SK-N-SH (cell line): ENCODE results near the gene SPG7. TPM values are rescaled to one million over a fixed set of nuclear protein-coding genes. Genes with fewer than 3 reads are reported as not detected.

Source experiments
- CTCF ChIA-PET: fragments of 300-600, 350-600 bp; formaldehyde crosslinking; extraction: SDS; loops from one replicate; lab custom pipeline; 2021; lab: Yijun Ruan, JAX
- POLR2A ChIA-PET: fragments of 350-600 bp; sonication (Branson Sonifier 250); formaldehyde crosslinking; extraction: SDS; loops from one replicate; lab custom pipeline; 2020; ENCODE audit warnings: antibody characterized with exemption, inconsistent platforms; lab: Yijun Ruan, JAX
- DNase-seq: peaks from one replicate; pipeline ENCODE4 v3.0.0; 2012
- H2AFZ ChIP-seq: fragments of 200-600 bp; sonication (generic); 2 replicates; pipeline ENCODE4 v1.8.1; 2016; ENCODE audit warnings: antibody characterized with exemption, mild to moderate bottlenecking, low read depth
- H3F3A ChIP-seq: fragments of 200-600 bp; sonication (generic); replicated peaks from 2 replicates; pipeline ENCODE3; 2016; ENCODE audit warnings: antibody characterized with exemption, mild to moderate bottlenecking; ENCODE audit not compliant: insufficient read depth
- H3K27ac ChIP-seq, 2 experiments: fragments of 200-500 bp in 1 of 2; fragments of 200-600 bp in 1 of 2; sonication (Bioruptor generic) in 1 of 2; sonication (generic), shearing (Covaris generic) in 1 of 2; 2 replicates each; pipeline versions ENCODE4 v1.5.1 to v1.6.1; 2014 to 2016; ENCODE audit warnings: low read depth in 2 of 2, inconsistent platforms in 1 of 2, low read length in 1 of 2, mild to moderate bottlenecking in 1 of 2, mixed read lengths in 1 of 2
- H3K27me3 ChIP-seq: fragments of 200-600 bp; sonication (generic), shearing (Covaris generic); 2 replicates; pipeline ENCODE4 v1.6.1; 2016; ENCODE audit warnings: mixed run types; ENCODE audit not compliant: insufficient read depth
- H3K36me3 ChIP-seq, 2 experiments: fragments of 200-500 bp in 1 of 2; fragments of 200-600 bp in 1 of 2; sonication (Bioruptor generic) in 1 of 2; sonication (generic) in 1 of 2; replicated peaks in 1 of 2; 2 replicates each; pipeline versions ENCODE3 to v1.5.1; 2014 to 2016; ENCODE audit warnings: low read length in 1 of 2, mild to moderate bottlenecking in 1 of 2; ENCODE audit not compliant: insufficient read depth in 2 of 2, control insufficient read depth in 1 of 2
- H3K4me1 ChIP-seq, 2 experiments: fragments of 200-500 bp in 1 of 2; fragments of 200-600 bp in 1 of 2; sonication (Bioruptor generic) in 1 of 2; sonication (generic), shearing (Covaris generic) in 1 of 2; 2 replicates each; pipeline versions ENCODE4 v1.5.1 to v1.6.1; 2014 to 2016; ENCODE audit warnings: low read depth in 1 of 2, low read length in 1 of 2, mixed run types in 1 of 2; ENCODE audit not compliant: insufficient read depth in 2 of 2, control insufficient read depth in 1 of 2
- H3K4me2 ChIP-seq: fragments of 200-600 bp; sonication (generic), shearing (Covaris generic); 2 replicates; pipeline ENCODE4 v1.6.1; 2017; ENCODE audit warnings: mixed run types
- H3K4me3 ChIP-seq, 2 experiments: fragments of 200-500 bp in 1 of 2; fragments of 200-600 bp in 1 of 2; sonication (Bioruptor generic) in 1 of 2; sonication (generic), shearing (Covaris generic) in 1 of 2; 2 replicates each; pipeline versions ENCODE4 v1.5.1 to v1.8.1; 2014 to 2016; ENCODE audit warnings: low read depth in 2 of 2, inconsistent platforms in 1 of 2, low read length in 1 of 2, mild to moderate bottlenecking in 1 of 2, mixed read lengths in 1 of 2, moderate library complexity in 1 of 2
- H3K79me2 ChIP-seq: fragments of 200-600 bp; sonication (generic); 2 replicates; pipeline ENCODE4 v1.8.1; 2017; ENCODE audit warnings: mild to moderate bottlenecking; ENCODE audit not compliant: insufficient read depth
- H3K9ac ChIP-seq: fragments of 200-600 bp; sonication (generic); 2 replicates; pipeline ENCODE4 v1.6.1; 2017; ENCODE audit warnings: mixed run types
- H3K9me2 ChIP-seq: fragments of 200-600 bp; sonication (generic); 2 replicates; pipeline ENCODE4 v1.6.1; 2017; ENCODE audit warnings: mixed run types
- H3K9me3 ChIP-seq: fragments of 200-600 bp; sonication (generic); 2 replicates; pipeline ENCODE4 v1.6.1; 2017; ENCODE audit warnings: mixed run types, mild to moderate bottlenecking, moderate library complexity
- H4K20me1 ChIP-seq: fragments of 200-600 bp; sonication (generic); 2 replicates; pipeline ENCODE4 v1.6.1; 2017; ENCODE audit warnings: mild to moderate bottlenecking, mixed run types; ENCODE audit not compliant: insufficient read depth
- FOXM1 ChIP-seq: IDR thresholded peaks from 2 replicates; pipeline ENCODE4 v1.4.0; 2012; ENCODE audit warnings: low read depth, mild to moderate bottlenecking
- MEF2A ChIP-seq: IDR thresholded peaks from 2 replicates; pipeline ENCODE4 v1.4.0; 2012; ENCODE audit warnings: low read depth, borderline replicate concordance
- NRF1 ChIP-seq: IDR thresholded peaks from 2 replicates; pipeline ENCODE4 v1.6.1; 2012; ENCODE audit warnings: low read depth, mild to moderate bottlenecking, low read length
- POLR2AphosphoS5 ChIP-seq: IDR thresholded peaks from 2 replicates; pipeline ENCODE4 v1.6.1; 2012; ENCODE audit warnings: low read depth, low read length
- RAD21 ChIP-seq: IDR thresholded peaks from 2 replicates; pipeline ENCODE4 v1.6.1; 2012; ENCODE audit warnings: mild to moderate bottlenecking, low read length
- RCOR1 ChIP-seq: fragments of 150-350 bp; IDR thresholded peaks from 2 replicates; pipeline ENCODE4 v1.6.1; 2017; ENCODE audit warnings: antibody characterized with exemption, low read length
- RFX5 ChIP-seq: IDR thresholded peaks from 2 replicates; pipeline ENCODE4 v1.6.1; 2012; ENCODE audit warnings: mild to moderate bottlenecking, improper control_type of control experiment, low read length
- RXRA ChIP-seq: IDR thresholded peaks from 2 replicates; pipeline ENCODE4 v1.4.0; 2012; ENCODE audit warnings: low read depth, mild to moderate bottlenecking, borderline replicate concordance
- SIN3A ChIP-seq: IDR thresholded peaks from 2 replicates; pipeline ENCODE4 v1.6.1; 2012; ENCODE audit warnings: low read depth, mild to moderate bottlenecking, low read length, moderate library complexity, borderline replicate concordance
- SMC3 ChIP-seq: IDR thresholded peaks from 2 replicates; pipeline ENCODE4 v1.6.1; 2012; ENCODE audit warnings: low read depth, low read length, improper control_type of control experiment
- USF2 ChIP-seq: fragments of 150-350 bp; IDR thresholded peaks from 2 replicates; pipeline ENCODE4 v1.6.1; 2017; ENCODE audit warnings: antibody characterized with exemption, low read length, low read depth, borderline replicate concordance
- WGBS: methylation state at CpG from one replicate; pipeline ENCODE4 v1.1.6; 2017; ENCODE audit warnings: low lambda C conversion rate; 5-methylcytosine and 5-hydroxymethylcytosine counted together
- polyA plus RNA-seq, 3 experiments: library from polyadenylated mRNA; depleted of rRNA; stranded (reverse); fragments of >200 nt; gene quantifications; 2 replicates each; pipeline ENCODE4 v1.2.3, GENCODE V29; 2012

SPG7 gene
- polyA plus RNA-seq, 1 of the 3 experiments (the other 2 are of a cell fraction), result 100 TPM

- DNase-seq, result no peak
These were observed 30.1 kb downstream of the SPG7 start for GRCh38 chr16:89538286-89538685.

GRCh38 chr16:89540557-89540956 is 32.4 kb downstream of the SPG7 start:
- 95% methylated on average over 13 of the region's 13 CpGs for WGBS
- Histone ChIP-seq H3K9me2 (no peaks in the 10 kb centered on the region), H3K79me2 (peaks cover under 1% of the 10 kb centered on the region), H3K9ac (no peak overlapping the region), H3K27me3 (no peaks in the 10 kb centered on the region), H3K36me3 (peaks cover 11 to 53% of the 10 kb centered on the region in 2 experiments), H3K4me2 (no peak overlapping the region), H4K20me1 (no peaks in the 10 kb centered on the region)
- TF ChIP-seq RXRA (no peak), MEF2A (no peak)
- TF ChIP-seq, all 33 proteins: peak for 0
- DNase-seq, result no peak
- H3K27ac ChIP-seq, result no peak overlapping the region
- no peaks in the 10 kb centered on the region for H3K4me1 ChIP-seq
- H3F3A ChIP-seq, result peaks cover 4% of the 10 kb centered on the region
- no peak overlapping the region for H3K4me3 ChIP-seq
- ChIA-PET CTCF (interaction anchor here (3.4 kb wide), 1 partner anchor 18 kb away, joined by 19 read pairs; no protein-coding TSS in a partner anchor), POLR2A (no interaction called here)
- H3K9me3 ChIP-seq, result no peaks in the 10 kb centered on the region
- no peak overlapping the region for H2AFZ ChIP-seq

More at GRCh38 chr16:89538286-89538685, 30.1 kb downstream of the SPG7 start:
- Histone ChIP-seq H3K9me3 (no peaks in the 10 kb centered on the region), H3K4me2 (no peak overlapping the region), H2AFZ (no peak overlapping the region), H3F3A (peaks cover 2% of the 10 kb centered on the region), H3K27ac (no peak overlapping the region), H3K9ac (no peak overlapping the region), H4K20me1 (0 out of 2 replicates have a peak, but pooled peaks cover 4% of the 10 kb centered on the region), H3K9me2 (no peaks in the 10 kb centered on the region), H3K36me3 (peaks cover 21 to 62% of the 10 kb centered on the region in 2 experiments), H3K27me3 (no peaks in the 10 kb centered on the region), H3K4me1 (no peaks in the 10 kb centered on the region), H3K79me2 (peaks cover 8% of the 10 kb centered on the region), H3K4me3 (no peak overlapping the region)
- whole genome bisulfite sequencing, result 90% methylated on average over 2 of the region's 12 CpGs
- TF ChIP-seq MEF2A, result no peak
- no peak for TF ChIP-seq SMC3
- no peak for TF ChIP-seq POLR2AphosphoS5
- CTCF ChIA-PET, result interaction anchor here (1.0 kb wide), 1 partner anchor 19 kb away, joined by 3 read pairs; no protein-coding TSS in a partner anchor
- POLR2A ChIA-PET, result no interaction called here

GRCh38 chr16:89541792-89542191 is 33.6 kb downstream of the SPG7 start:
- ChIA-PET POLR2A (no interaction called here), CTCF (interaction anchor here (1.3 to 3.4 kb wide), 2 partner anchors 16 to 22 kb away, joined by 4 to 19 read pairs; no protein-coding TSS in a partner anchor)
- no peaks in the 10 kb centered on the region for H4K20me1 ChIP-seq
- no peak overlapping the region for H3K4me2 ChIP-seq
- TF ChIP-seq FOXM1, result no peak
- TF ChIP-seq NRF1, result no peak
- no peak for TF ChIP-seq RFX5
- TF ChIP-seq SIN3A, result no peak
- no peak for TF ChIP-seq RAD21
- TF ChIP-seq SMC3, result no peak
- no peak for TF ChIP-seq RCOR1
- no peak for TF ChIP-seq USF2
- WGBS, result 91% methylated on average over 14 of the region's 21 CpGs
- H3K79me2 ChIP-seq, result no peaks in the 10 kb centered on the region; the same call in none of the 2 replicates
- DNase-seq, result no peak
- H3F3A ChIP-seq, result peaks cover 4% of the 10 kb centered on the region
- H3K27me3 ChIP-seq, result no peaks in the 10 kb centered on the region
- H3K4me1 ChIP-seq, result no peaks in the 10 kb centered on the region
- no peaks in the 10 kb centered on the region for H3K9me3 ChIP-seq
- no peak overlapping the region for H3K4me3 ChIP-seq
- H3K36me3 ChIP-seq, result peaks cover 11 to 54% of the 10 kb centered on the region in 2 experiments
- no peak overlapping the region for H3K27ac ChIP-seq
- H2AFZ ChIP-seq, result no peak overlapping the region
- no peak overlapping the region for H3K9ac ChIP-seq
- no peaks in the 10 kb centered on the region for H3K9me2 ChIP-seq
